HEK293 (cell line): ENCODE results near the gene MACROD1.

ENCODE experiments used
- CTCF ChIA-PET: fragments of 350-600 bp; formaldehyde crosslinking; extraction: SDS; loops from one replicate; lab custom pipeline; 2021; ENCODE audit warnings: antibody characterized with exemption; lab: Yijun Ruan, JAX
- POLR2A ChIA-PET: fragments of 300-600 bp; formaldehyde crosslinking; extraction: SDS; loops from one replicate; lab custom pipeline; 2020; ENCODE audit warnings: antibody characterized with exemption, inconsistent platforms; lab: Yijun Ruan, JAX
- H3K27ac ChIP-seq: fragments of 200-500 bp; sonication (Bioruptor generic); 2 replicates; pipeline ENCODE4 v1.5.1; 2014; ENCODE audit warnings: low read depth, low read length, control low read depth, inconsistent platforms; ENCODE audit errors: extremely low read depth
- H3K36me3 ChIP-seq, 2 experiments: fragments of 200-500 bp in 1 of 2; sonication (Bioruptor generic) in 1 of 2; 1 replicate in 1 of 2; 2 replicates in 1 of 2; pipeline ENCODE4 v1.5.1; 2014 to 2017; ENCODE audit warnings: inconsistent platforms in 2 of 2, low read length in 2 of 2; ENCODE audit not compliant: control insufficient read depth in 2 of 2, insufficient read depth in 1 of 2
- H3K4me1 ChIP-seq: fragments of 200-500 bp; sonication (Bioruptor generic); 2 replicates; pipeline ENCODE4 v1.5.1; 2014; ENCODE audit warnings: mild to moderate bottlenecking, low read length, inconsistent platforms; ENCODE audit not compliant: control insufficient read depth, insufficient read depth
- H3K4me3 ChIP-seq: 2 replicates; pipeline ENCODE4 v1.5.1; 2011; ENCODE audit warnings: low read depth, mild to moderate bottlenecking, control low read depth, low read length, moderate library complexity
- H3K9me3 ChIP-seq: fragments of 200-500 bp; sonication (Bioruptor generic); 2 replicates; pipeline ENCODE4 v1.5.1; 2014; ENCODE audit warnings: low read depth, low read length, inconsistent platforms; ENCODE audit not compliant: control insufficient read depth, insufficient read depth
- EGR2 ChIP-seq: fragments of 450-650 bp; formaldehyde crosslinking; IDR thresholded peaks from 2 replicates; pipeline ENCODE4 v1.5.1; 2016; ENCODE audit warnings: low read depth, missing biosample characterization, missing genetic modification characterization
- GFI1B ChIP-seq: fragments of 450-650 bp; formaldehyde crosslinking; IDR thresholded peaks from 2 replicates; pipeline ENCODE4 v1.5.1; 2016; ENCODE audit warnings: missing biosample characterization, missing genetic modification characterization
- HOXC10 ChIP-seq: sonication (generic); formaldehyde crosslinking; IDR thresholded peaks from 2 replicates; pipeline ENCODE4 v1.8.1; 2023; ENCODE audit warnings: mild to moderate bottlenecking, missing genetic modification reagents
- KLF1 ChIP-seq: fragments of 450-650 bp; formaldehyde crosslinking; IDR thresholded peaks from 2 replicates; pipeline ENCODE4 v1.5.1; 2016; ENCODE audit warnings: missing biosample characterization, missing genetic modification characterization
- KLF16 ChIP-seq: fragments of 450-650 bp; formaldehyde crosslinking; IDR thresholded peaks from 2 replicates; pipeline ENCODE4 v1.5.1; 2017; ENCODE audit warnings: missing biosample characterization, missing genetic modification characterization
- KLF9 ChIP-seq: fragments of 450-650 bp; formaldehyde crosslinking; IDR thresholded peaks from 2 replicates; pipeline ENCODE4 v1.5.1; 2016; ENCODE audit warnings: missing biosample characterization, missing genetic modification characterization, low read depth
- MEIS1 ChIP-seq: sonication (generic); formaldehyde crosslinking; IDR thresholded peaks from 2 replicates; pipeline ENCODE4 v1.8.1; 2022; ENCODE audit warnings: missing genetic modification reagents, mild to moderate bottlenecking, borderline replicate concordance
- OVOL3 ChIP-seq: fragments of 450-650 bp; formaldehyde crosslinking; IDR thresholded peaks from 2 replicates; pipeline ENCODE4 v1.5.1; 2016; ENCODE audit warnings: missing biosample characterization, missing genetic modification characterization
- ZBTB1 ChIP-seq: fragments of 450-650 bp; formaldehyde crosslinking; IDR thresholded peaks from 2 replicates; pipeline ENCODE4 v1.5.1; 2016; ENCODE audit warnings: missing biosample characterization, missing genetic modification characterization
- ZBTB20 ChIP-seq: fragments of 450-650 bp; formaldehyde crosslinking; IDR thresholded peaks from 2 replicates; pipeline ENCODE4 v1.5.1; 2016; ENCODE audit warnings: missing biosample characterization, missing genetic modification characterization
- ZFP3 ChIP-seq: fragments of 450-650 bp; formaldehyde crosslinking; IDR thresholded peaks from 2 replicates; pipeline ENCODE4 v1.5.1; 2016; ENCODE audit warnings: low read depth, missing biosample characterization, missing genetic modification characterization
- ZNF266 ChIP-seq: fragments of 450-650 bp; formaldehyde crosslinking; IDR thresholded peaks from 2 replicates; pipeline ENCODE4 v1.5.1; 2016; ENCODE audit warnings: missing biosample characterization, missing genetic modification characterization, low read depth
- ZNF335 ChIP-seq: fragments of 450-650 bp; formaldehyde crosslinking; conservative IDR thresholded peaks from 2 replicates; pipeline ENCODE4 v1.5.1; 2016; ENCODE audit warnings: missing biosample characterization, missing genetic modification characterization
- ZNF341 ChIP-seq: fragments of 450-650 bp; formaldehyde crosslinking; IDR thresholded peaks from 2 replicates; pipeline ENCODE4; 2016; ENCODE audit warnings: low read depth, missing biosample characterization, missing genetic modification characterization
- ZNF548 ChIP-seq: fragments of 450-650 bp; formaldehyde crosslinking; IDR thresholded peaks from 2 replicates; pipeline ENCODE4 v1.5.1; 2016; ENCODE audit warnings: missing biosample characterization, missing genetic modification characterization
- ZNF600 ChIP-seq: fragments of 450-650 bp; formaldehyde crosslinking; IDR thresholded peaks from 2 replicates; pipeline ENCODE4 v1.5.1; 2016; ENCODE audit warnings: missing biosample characterization, missing genetic modification characterization
- ZNF677 ChIP-seq: fragments of 450-650 bp; IDR thresholded peaks from 2 replicates; pipeline ENCODE4 v1.5.0; 2018; ENCODE audit warnings: missing biosample characterization, mild to moderate bottlenecking, missing genetic modification characterization, moderate library complexity
- ZNF776 ChIP-seq: fragments of 450-650 bp; formaldehyde crosslinking; IDR thresholded peaks from 2 replicates; pipeline ENCODE4 v1.5.0; 2017; ENCODE audit warnings: missing biosample characterization, missing genetic modification characterization, borderline replicate concordance
- TF ChIP-seq, protein P1 (sequence below): fragments of 450-650 bp; formaldehyde crosslinking; conservative IDR thresholded peaks from 2 replicates; pipeline ENCODE4 v1.5.1; 2016; ENCODE audit warnings: low read depth, missing biosample characterization, missing genetic modification characterization
- TF ChIP-seq, protein P2 (sequence below): fragments of 450-650 bp; formaldehyde crosslinking; IDR thresholded peaks from 2 replicates; pipeline ENCODE4 v1.5.1; 2016; ENCODE audit warnings: missing biosample characterization, missing genetic modification characterization
- TF ChIP-seq, protein P3 (sequence below): fragments of 450-650 bp; formaldehyde crosslinking; IDR thresholded peaks from 2 replicates; pipeline ENCODE4 v1.5.1; 2016; ENCODE audit warnings: missing biosample characterization, missing genetic modification characterization

The MACROD1 gene

DNA sequence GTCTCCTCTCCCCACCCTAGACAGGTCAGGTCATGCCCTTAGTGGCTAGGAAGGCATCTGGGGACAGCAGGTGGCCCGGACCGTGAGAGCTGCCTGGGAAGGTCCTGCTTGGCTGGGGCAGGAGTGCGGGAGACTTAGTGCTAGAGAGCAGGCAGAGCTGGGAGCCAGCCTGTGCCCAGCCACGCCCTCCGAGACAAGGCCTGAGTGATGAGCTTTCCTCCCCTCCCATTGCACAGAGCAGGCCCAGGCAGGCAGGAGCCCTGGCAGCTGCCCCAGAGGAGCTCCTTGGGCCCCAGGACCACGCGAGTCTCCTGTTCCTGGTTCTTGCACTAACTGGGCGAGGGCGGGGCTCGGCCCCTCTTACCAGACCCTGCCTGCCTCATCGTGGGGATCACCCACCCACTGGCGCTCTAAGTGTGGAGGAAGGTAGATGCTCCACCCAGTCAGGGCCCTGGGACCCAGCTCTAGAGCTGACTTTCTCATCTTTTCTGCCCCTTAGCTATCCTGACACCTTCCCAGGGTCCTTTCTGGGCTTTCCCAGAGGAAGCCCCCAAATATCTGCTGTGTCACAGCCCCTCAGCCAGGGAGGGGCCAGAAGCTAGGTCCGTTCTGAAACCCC lies 44.9 kb downstream of the MACROD1 start:
- ChIA-PET CTCF (interaction anchor here (0.5 to 0.8 kb wide), 2 partner anchors 26 to 28 kb away, joined by 3 read pairs; no protein-coding TSS in a partner anchor), POLR2A (no interaction called here)
- H3K4me1 ChIP-seq = peaks cover 3% of the 10 kb centered on the region; the same call in 1 of the 2 replicates
- H3K4me3 ChIP-seq = no peak overlapping the region
- no peaks in the 10 kb centered on the region for H3K9me3 ChIP-seq
- H3K27ac ChIP-seq = no peak overlapping the region
- TF ChIP-seq MEIS1 (CRISPR knock-in tag) (no peak), ZBTB20 (tag by site-specific recombination) (peak; percentile 85), KLF1 (tag by site-specific recombination) (peak; percentile 53; the same call in 1 of the 2 replicates), OVOL3 (tag by site-specific recombination) (no peak), EGR2 (tag by site-specific recombination) (no peak), KLF16 (tag by site-specific recombination) (no peak), ZNF335 (peak; percentile 86), ZNF548 (tag by site-specific recombination) (no peak), ZFP3 (tag by site-specific recombination) (no peak), GFI1B (tag by site-specific recombination) (no peak), ZNF266 (tag by site-specific recombination) (no peak), KLF9 (no peak), ZNF600 (tag by site-specific recombination) (peak; percentile 25; the same call in 1 of the 2 replicates), ZBTB1 (tag by site-specific recombination) (no peak), ZNF677 (tag by site-specific recombination) (no peak), HOXC10 (CRISPR knock-in tag) (no peak), ZNF776 (tag by site-specific recombination) (no peak), ZNF341 (tag by site-specific recombination) (no peak)
- TF ChIP-seq, protein P1, sequence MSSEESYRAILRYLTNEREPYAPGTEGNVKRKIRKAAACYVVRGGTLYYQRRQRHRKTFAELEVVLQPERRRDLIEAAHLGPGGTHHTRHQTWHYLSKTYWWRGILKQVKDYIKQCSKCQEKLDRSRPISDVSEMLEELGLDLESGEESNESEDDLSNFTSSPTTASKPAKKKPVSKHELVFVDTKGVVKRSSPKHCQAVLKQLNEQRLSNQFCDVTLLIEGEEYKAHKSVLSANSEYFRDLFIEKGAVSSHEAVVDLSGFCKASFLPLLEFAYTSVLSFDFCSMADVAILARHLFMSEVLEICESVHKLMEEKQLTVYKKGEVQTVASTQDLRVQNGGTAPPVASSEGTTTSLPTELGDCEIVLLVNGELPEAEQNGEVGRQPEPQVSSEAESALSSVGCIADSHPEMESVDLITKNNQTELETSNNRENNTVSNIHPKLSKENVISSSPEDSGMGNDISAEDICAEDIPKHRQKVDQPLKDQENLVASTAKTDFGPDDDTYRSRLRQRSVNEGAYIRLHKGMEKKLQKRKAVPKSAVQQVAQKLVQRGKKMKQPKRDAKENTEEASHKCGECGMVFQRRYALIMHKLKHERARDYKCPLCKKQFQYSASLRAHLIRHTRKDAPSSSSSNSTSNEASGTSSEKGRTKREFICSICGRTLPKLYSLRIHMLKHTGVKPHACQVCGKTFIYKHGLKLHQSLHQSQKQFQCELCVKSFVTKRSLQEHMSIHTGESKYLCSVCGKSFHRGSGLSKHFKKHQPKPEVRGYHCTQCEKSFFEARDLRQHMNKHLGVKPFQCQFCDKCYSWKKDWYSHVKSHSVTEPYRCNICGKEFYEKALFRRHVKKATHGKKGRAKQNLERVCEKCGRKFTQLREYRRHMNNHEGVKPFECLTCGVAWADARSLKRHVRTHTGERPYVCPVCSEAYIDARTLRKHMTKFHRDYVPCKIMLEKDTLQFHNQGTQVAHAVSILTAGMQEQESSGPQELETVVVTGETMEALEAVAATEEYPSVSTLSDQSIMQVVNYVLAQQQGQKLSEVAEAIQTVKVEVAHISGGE (tag by site-specific recombination) = no peak
- TF ChIP-seq, protein P2, sequence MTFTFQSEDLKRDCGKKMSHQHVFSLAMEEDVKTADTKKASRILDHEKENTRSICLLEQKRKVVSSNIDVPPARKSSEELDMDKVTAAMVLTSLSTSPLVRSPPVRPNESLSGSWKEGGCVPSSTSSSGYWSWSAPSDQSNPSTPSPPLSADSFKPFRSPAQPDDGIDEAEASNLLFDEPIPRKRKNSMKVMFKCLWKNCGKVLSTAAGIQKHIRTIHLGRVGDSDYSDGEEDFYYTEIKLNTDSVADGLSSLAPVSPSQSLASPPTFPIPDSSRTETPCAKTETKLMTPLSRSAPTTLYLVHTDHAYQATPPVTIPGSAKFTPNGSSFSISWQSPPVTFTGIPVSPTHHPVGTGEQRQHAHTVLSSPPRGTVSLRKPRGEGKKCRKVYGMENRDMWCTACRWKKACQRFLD (tag by site-specific recombination) = no peak
- TF ChIP-seq, protein P3, sequence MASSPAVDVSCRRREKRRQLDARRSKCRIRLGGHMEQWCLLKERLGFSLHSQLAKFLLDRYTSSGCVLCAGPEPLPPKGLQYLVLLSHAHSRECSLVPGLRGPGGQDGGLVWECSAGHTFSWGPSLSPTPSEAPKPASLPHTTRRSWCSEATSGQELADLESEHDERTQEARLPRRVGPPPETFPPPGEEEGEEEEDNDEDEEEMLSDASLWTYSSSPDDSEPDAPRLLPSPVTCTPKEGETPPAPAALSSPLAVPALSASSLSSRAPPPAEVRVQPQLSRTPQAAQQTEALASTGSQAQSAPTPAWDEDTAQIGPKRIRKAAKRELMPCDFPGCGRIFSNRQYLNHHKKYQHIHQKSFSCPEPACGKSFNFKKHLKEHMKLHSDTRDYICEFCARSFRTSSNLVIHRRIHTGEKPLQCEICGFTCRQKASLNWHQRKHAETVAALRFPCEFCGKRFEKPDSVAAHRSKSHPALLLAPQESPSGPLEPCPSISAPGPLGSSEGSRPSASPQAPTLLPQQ (tag by site-specific recombination) = 0 out of 2 replicates have a peak, but pooled peaks have one; percentile 27
- no peaks in the 10 kb centered on the region for H3K36me3 ChIP-seq
